OCI-LY3 (cell line): ENCODE data around the gene AGAP2.

Experiments
- H2AFZ ChIP-seq: fragments of 200-600, 300-600 bp; shearing (Covaris generic); 2 replicates; pipeline ENCODE4 v1.6.0; 2014; ENCODE audit warnings: antibody characterized with exemption, low read depth, low read length
- H3K27ac ChIP-seq: fragments of 200-600, 300-600 bp; sonication (generic); 2 replicates; pipeline ENCODE4 v1.5.1; 2014; ENCODE audit warnings: mild to moderate bottlenecking, low read length, moderate library complexity, mixed read lengths
- H3K27me3 ChIP-seq: fragments of 200-600, 300-600 bp; sonication (generic); 2 replicates; pipeline ENCODE4 v1.6.1; 2014; ENCODE audit warnings: low read depth, low read length, mixed read lengths
- H3K36me3 ChIP-seq: fragments of 200-600, 300-600 bp; sonication (generic); replicated peaks from 2 replicates; pipeline ENCODE3; 2014; ENCODE audit warnings: low read depth, low read length, mixed read lengths
- H3K4me1 ChIP-seq: fragments of 300-600, 200-600 bp; sonication (generic); 2 replicates; pipeline ENCODE4 v1.6.1; 2014; ENCODE audit warnings: low read length, mixed read lengths
- H3K4me2 ChIP-seq: fragments of 200-600, 300-600 bp; sonication (generic); 2 replicates; pipeline ENCODE4 v1.6.1; 2014; ENCODE audit warnings: low read length, mixed read lengths
- H3K4me3 ChIP-seq: fragments of 300-600, 200-600 bp; sonication (generic); 2 replicates; pipeline ENCODE4 v1.5.1; 2014; ENCODE audit warnings: antibody characterized with exemption, mild to moderate bottlenecking, low read length, moderate library complexity
- H3K79me2 ChIP-seq: fragments of 300-600, 200-600 bp; shearing (Covaris generic); 2 replicates; pipeline ENCODE4 v1.6.1; 2014; ENCODE audit warnings: mild to moderate bottlenecking, low read length, mixed read lengths
- H3K9ac ChIP-seq: fragments of 300-600, 200-600 bp; shearing (Covaris generic); 2 replicates; pipeline ENCODE4 v1.6.0; 2014; ENCODE audit warnings: mild to moderate bottlenecking, low read length, moderate library complexity
- H3K9me3 ChIP-seq: fragments of 200-600, 300-600 bp; shearing (Covaris generic); 2 replicates; pipeline ENCODE4 v1.6.1; 2014; ENCODE audit warnings: low read length, mixed read lengths; ENCODE audit not compliant: insufficient read depth
- H4K20me1 ChIP-seq: fragments of 200-600, 300-600 bp; sonication (generic); 2 replicates; pipeline ENCODE4 v1.6.1; 2016; ENCODE audit warnings: low read length, mixed read lengths; ENCODE audit not compliant: insufficient read depth
- CTCF ChIP-seq: fragments of 200-600, 300-600 bp; sonication (generic); IDR thresholded peaks from 2 replicates; pipeline ENCODE4 v1.5.1; 2014; ENCODE audit warnings: antibody characterized with exemption, low read length, low read depth
- EZH2phosphoT487 ChIP-seq: fragments of 200-600 bp; shearing (Covaris generic); IDR thresholded peaks from 2 replicates; pipeline ENCODE4 v1.6.1; 2018; ENCODE audit warnings: antibody characterized with exemption, mixed run types, low read depth

Gene AGAP2

GRCh38 chr12:57700317-57700716 is 38.2 kb downstream of the AGAP2 start:
- Histone ChIP-seq H3K9ac (no peak overlapping the region), H3K4me2 (no peak overlapping the region), H3K27me3 (no peaks in the 10 kb centered on the region), H3K27ac (no peak overlapping the region), H3K4me3 (no peak overlapping the region), H4K20me1 (no peaks in the 10 kb centered on the region), H3K79me2 (no peaks in the 10 kb centered on the region; the same call in 1 of the 2 replicates), H2AFZ (no peak overlapping the region), H3K4me1 (no peaks in the 10 kb centered on the region), H3K36me3 (peaks cover 36% of the 10 kb centered on the region), H3K9me3 (peaks cover 5% of the 10 kb centered on the region; the same call in 1 of the 2 replicates)
- TF ChIP-seq EZH2phosphoT487 (no peak), CTCF (no peak)

- Histone ChIP-seq H4K20me1 (no peaks in the 10 kb centered on the region), H3K4me1 (peaks cover 5% of the 10 kb centered on the region), H3K36me3 (peaks cover 26% of the 10 kb centered on the region), H2AFZ (no peak overlapping the region), H3K9ac (no peak overlapping the region), H3K9me3 (no peaks in the 10 kb centered on the region), H3K4me3 (no peak overlapping the region), H3K27ac (no peak overlapping the region), H3K79me2 (peaks cover 9% of the 10 kb centered on the region), H3K27me3 (no peaks in the 10 kb centered on the region), H3K4me2 (no peak overlapping the region)
- no peak for TF ChIP-seq EZH2phosphoT487
- no peak for TF ChIP-seq CTCF
Observed at GRCh38 chr12:57698414-57698813, 40.1 kb downstream of the AGAP2 start.

DNA sequence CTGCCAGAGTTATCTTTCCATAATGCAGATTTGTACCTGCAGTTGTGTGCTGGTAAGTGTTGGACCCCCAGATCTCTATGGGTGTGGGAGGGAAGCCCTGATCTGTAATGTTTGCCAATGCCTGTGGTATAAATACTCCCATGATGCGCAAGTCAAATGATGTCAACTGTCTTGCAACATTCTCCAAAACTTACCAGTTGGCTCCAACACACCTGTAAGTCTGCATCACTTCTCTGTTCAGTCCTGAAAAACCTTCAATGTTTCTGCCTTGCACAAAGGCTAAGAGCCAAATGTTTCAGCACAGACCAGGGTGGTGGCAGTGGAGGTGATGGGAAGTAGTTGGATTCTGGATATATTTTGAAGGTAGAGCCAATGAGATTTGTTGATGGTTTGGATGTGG is 41.5 kb downstream of the AGAP2 start:
- Histone ChIP-seq H3K27ac (no peak overlapping the region), H3K9me3 (no peaks in the 10 kb centered on the region), H4K20me1 (no peaks in the 10 kb centered on the region), H3K79me2 (peaks cover 9% of the 10 kb centered on the region), H2AFZ (no peak overlapping the region), H3K4me3 (no peak overlapping the region), H3K27me3 (no peaks in the 10 kb centered on the region), H3K9ac (no peak overlapping the region), H3K4me1 (peaks cover 8% of the 10 kb centered on the region), H3K4me2 (no peak overlapping the region), H3K36me3 (peaks cover 14% of the 10 kb centered on the region)
- TF ChIP-seq EZH2phosphoT487 (no peak), CTCF (no peak)

DNA sequence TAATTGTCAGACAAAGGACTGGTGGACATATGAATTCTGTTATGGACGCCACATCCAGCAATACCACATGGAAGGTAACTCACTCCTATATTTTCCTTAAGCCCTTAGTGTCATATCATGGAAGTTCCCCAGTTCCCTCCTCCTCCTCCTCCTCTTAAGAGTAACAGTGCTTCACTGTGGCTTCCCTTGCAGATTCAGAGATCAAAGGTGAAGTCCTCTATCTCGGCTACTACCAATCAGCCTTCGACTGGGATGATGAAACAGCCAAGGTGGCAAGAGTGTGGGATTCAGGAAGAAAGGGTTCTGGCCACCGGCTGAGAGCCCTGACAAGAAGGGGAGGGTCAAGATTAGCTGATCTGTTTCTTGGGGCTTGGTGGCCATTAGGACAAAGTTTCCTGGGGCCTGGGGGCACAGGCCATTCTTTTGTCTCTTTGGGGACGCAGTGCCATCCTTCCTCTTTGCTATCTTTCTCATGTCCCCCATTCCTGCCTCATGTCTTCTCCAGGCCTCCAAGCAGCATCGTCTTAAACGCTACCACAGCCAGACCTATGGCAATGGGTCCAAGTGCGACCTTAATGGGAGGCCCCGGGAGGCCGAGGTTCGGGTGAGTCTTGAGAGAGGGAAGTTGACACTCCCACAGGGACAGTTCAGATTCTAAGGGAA is 42.6 kb downstream of the AGAP2 start:
- Histone ChIP-seq H2AFZ (no peak overlapping the region), H3K9ac (no peak overlapping the region), H3K36me3 (peaks cover 14% of the 10 kb centered on the region), H3K4me1 (peaks cover 8% of the 10 kb centered on the region), H3K27me3 (no peaks in the 10 kb centered on the region), H3K27ac (no peak overlapping the region), H4K20me1 (no peaks in the 10 kb centered on the region), H3K79me2 (peaks cover 9% of the 10 kb centered on the region), H3K9me3 (no peaks in the 10 kb centered on the region), H3K4me3 (no peak overlapping the region), H3K4me2 (no peak overlapping the region)
- TF ChIP-seq CTCF (no peak), EZH2phosphoT487 (no peak)
